Middle frontal gyrus (tissue), 1 donor: ENCODE data around the gene NRG2.

ENCODE experiments used
- DNase-seq: peaks from one replicate; pipeline ENCODE4 v3.0.0-alpha.2; 2015; ENCODE audit warnings: low spot score; ENCODE audit errors: extremely low spot score

Gene NRG2

DNA sequence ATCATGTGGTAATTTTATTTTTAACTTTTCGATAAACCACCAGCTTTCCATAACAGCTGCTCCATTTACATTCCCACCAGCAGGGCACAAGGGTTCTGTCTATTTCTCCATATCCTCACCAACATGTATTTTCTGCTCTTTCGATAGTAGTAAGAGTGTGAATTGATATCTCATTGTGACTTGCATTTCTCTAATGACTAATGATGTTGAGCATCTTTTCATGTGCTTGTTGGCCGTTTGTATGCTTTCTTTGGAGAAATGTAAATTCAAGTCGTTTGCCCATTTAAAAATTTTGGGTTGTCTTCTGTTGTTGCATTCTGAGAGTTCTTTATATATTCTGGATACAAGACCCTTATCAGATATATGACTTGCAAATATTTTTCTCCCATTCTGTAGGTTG, 201.6 kb downstream of the NRG2 start:
- DNase-seq = no peak

GRCh38 chr5:139839918-139840317, 203.2 kb downstream of the NRG2 start:
- DNase-seq = no peak

DNA sequence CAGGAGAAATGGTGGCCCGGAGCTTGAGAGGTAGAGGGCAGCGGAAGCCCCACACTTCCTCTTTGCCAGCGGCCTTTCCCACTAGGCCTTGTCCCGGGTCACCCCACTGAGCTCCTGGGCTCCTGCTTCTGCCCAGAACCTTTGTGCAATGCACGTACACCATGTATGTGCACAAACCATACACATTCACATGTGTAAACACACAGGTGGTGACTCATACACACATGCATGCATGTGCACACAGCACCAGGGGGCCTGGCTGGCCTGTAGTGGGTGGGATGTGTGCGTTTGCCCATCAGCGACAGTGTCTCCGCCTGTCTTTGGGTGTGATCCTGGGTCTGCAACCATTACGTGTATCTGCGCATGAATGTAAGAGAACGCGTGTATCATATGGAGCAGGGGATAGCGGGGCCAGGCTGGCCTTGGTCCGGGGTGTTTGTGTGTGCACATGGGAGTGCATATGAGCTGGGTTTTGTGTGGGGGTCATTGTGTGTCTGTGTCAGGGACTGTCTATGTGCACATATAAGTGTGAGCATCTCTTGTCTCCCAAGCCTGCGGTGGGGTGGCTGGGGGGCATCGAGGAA, 203.8 kb downstream of the NRG2 start:
- DNase-seq = no peak

GRCh38 chr5:139838381-139839197, 204.5 kb downstream of the NRG2 start:
- no peak for DNase-seq

- no peak for DNase-seq
These were observed 205.3 kb downstream of the NRG2 start for GRCh38 chr5:139837711-139838380.

DNA sequence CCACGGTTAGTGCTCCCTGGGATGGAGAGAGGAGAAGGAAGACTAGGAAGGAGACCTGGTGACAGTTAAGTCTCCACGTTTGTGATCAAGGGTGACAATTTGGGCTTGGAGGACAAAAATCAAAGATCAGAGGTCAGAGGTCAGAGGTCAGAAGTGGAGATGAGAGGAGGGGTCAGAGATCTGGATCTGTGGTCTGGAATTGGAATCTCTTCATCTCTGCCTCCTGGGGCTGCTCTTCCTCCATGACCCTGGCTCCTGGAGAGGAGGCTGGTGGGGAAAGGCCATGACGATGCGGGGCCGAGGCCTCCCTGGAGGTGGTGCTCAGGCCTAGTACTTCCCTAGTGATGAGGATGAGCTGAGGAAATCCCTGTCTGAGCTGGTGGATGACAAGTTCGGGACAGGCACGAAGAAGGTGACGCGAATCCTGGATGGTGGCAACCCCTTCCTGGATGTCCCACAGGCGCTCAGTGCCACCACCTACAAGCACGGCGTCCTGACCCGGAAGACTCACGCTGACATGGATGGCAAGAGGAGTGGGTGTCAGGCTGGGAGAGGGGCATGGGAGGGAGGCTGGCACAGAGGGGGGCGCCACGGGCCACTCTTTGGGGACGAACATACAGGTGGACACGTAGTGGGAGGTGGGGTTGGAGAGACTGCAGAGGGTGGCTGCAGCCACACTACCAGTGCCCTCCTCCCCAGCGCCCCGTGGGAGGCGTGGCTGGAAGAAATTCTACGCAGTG, 206.5 kb downstream of the NRG2 start:
- no peak for DNase-seq

DNA sequence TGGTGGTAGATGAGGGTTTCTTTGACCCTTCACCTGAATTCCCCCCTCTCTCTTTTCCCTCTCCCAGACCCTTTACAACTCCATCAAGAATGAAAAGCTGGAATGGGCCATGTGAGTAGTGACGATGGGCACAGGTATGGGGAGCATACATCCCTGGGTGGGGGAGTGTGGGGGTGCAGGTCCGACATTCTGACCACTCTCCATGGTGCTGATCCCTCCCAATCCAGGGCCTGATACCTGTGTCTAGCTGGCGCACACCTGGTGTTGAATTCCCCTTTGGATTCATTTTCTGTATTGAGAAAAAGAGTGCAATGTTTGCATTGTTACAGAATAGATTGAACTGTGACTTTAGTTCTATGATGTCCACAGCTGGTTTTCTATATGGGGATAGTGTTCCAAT, 207.4 kb downstream of the NRG2 start:
- DNase-seq = no peak

- DNase-seq = no peak
These were observed 209.6 kb downstream of the NRG2 start for GRCh38 chr5:139833525-139833924.

- DNase-seq = no peak
These were observed 211.5 kb downstream of the NRG2 start for GRCh38 chr5:139831624-139832023.

DNA sequence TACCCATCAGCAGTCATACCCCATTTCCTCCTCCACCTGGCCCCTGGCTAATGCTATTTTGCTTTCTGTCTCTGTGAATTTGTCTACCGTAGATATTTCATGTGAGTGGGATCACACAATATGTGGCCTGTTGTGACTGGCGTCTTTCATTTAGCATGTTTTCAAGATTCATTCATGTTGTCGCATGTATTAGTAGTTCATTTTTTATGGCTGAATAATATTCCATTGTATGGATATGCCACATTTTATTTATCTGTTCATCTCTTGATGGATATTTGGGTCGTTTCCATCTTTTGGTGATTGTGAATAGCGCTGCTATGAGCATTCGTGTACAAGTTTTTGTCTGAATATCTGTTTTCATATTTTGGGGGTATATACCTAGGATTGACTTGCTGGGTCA, 213.6 kb downstream of the NRG2 start:
- no peak for DNase-seq

GRCh38 chr5:139828207-139828895, 214.7 kb downstream of the NRG2 start:
- DNase-seq = no peak

DNA sequence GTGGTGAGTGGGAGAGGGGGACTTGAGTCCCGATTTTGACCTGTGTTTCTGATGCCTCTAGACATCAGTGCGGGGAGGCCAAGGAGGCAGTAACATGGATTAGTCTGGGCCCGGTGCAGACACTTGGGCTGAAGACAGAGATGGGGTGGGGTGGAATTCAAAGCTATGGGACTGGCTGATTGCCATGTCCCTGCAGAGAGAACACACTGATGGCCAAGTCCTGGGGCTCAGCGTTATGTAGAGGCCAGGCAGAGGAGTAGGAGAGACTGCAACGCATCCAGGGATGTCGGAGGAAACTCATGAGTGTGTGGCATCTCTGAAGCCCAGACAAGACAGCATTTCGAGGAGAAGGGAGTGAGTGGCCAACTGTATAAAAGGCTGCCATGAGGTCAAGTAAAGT, 217.4 kb downstream of the NRG2 start:
- no peak for DNase-seq

DNA sequence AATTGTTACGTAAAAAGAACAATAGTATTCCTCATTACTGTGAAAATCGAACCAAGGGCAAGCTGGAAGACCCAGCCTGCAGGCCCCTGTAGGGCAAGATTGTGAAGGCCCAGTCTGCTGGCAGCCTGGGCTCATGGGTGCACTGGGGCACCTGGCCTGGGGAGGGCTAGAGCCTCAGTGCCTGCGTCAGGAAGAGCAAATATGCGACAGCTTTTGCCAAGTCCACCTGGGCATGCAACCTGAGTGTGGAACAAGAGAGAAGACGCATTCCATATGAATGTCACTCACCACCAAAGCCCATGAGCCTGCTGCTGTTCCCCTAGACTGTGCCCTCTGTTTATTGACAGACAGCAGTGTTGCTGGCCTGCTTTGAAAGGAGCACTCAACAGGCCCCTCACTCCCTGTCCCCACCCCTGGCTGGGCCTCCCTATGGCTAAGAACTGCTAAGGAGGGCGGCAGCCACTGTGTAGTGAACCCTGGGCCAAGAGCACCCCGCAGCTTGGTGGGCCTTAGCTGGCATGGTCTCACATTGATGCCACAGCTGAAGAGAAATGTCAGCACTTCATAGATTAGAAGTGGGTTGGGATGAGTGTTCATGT, 219.2 kb downstream of the NRG2 start:
- no peak for DNase-seq

DNA sequence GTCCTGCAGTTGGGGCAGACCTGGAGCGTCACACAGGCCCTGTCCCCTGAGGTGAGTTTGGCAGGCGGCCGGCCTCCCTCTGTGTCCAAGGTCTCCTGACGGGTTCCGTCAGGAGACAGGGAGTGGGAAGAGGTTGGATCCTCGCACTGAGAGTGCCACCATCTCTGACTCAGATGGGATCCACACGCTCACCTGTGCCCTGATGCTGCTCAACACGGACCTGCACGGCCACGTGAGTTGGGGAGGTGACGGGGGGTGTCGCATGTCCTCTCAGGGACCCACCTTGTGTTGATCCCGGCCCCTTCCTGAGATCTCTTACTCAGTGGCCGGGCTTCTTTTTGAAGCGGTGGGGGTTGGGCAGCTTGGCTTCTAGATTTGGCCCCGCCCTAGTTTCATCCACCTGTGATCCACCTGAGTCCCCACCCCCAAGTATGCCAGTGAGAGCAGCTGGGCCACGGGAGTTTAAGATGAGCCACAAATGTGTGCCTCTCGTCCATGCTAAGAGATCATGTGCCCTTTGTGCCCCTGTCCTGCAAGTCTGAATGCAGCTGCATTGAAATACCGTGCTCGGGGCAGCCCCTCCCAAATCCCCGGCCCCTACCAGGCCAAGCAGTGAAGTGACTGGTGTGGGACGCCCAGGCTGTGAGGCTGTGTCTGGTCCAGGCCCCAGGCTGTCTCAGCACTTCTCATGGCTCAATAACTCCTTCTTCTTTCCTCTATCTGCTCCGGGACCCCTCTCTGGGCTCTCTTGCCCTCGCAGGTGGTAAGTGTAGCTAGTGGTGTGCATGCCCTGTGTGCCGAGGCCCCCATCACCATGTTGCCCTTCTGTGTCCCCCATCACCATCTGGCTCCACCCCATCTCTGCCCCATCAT, 220.3 kb downstream of the NRG2 start:
- DNase-seq = no peak

DNA sequence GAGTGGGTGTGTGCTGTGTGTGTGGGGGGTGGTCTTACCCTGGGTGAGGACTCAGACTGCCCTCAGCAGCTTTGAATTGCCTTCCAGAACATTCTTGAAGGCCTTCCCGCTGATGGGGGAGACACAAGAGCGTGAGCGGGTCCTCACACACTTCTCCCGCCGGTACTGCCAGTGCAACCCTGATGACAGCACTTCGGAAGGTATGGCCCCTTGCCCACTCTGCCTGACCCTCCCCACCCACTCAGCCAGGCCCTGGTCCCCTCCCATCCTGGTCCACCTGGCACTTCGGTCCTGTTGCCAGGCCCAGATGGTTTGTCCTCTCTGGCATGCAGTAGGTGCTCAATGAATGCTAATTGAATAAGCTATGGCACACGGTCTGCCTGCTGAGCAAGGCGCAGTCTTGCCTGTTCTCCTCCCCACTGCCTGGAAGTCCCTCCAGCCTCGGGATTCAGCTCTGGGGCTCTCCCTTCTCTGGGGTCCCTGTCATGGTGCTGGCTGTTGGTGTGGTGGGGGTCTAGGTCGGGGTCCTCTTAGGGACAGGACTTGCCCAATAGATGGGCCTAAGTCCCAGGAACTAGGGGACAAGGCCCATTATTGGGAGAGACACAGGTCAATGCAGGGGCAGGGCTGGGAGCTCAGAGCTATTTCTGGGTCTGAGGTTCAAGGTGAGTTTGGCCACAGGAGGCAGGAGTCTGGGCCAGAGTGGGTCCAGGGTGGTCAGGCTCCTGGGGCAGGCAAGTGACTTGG, 221.1 kb downstream of the NRG2 start:
- no peak for DNase-seq

- DNase-seq = no peak
These were observed 222.5 kb downstream of the NRG2 start for GRCh38 chr5:139820606-139821005.

GRCh38 chr5:139820130-139820529, 223.0 kb downstream of the NRG2 start:
- no peak for DNase-seq

GRCh38 chr5:139817970-139818369, 225.1 kb downstream of the NRG2 start:
- DNase-seq = no peak

- DNase-seq = no peak
These were observed 225.7 kb downstream of the NRG2 start for GRCh38 chr5:139817362-139817761.
